SK-N-SH (cell line): ENCODE data around the gene UBE2Q1. TPM values are rescaled to one million over a fixed set of nuclear protein-coding genes. Genes with fewer than 3 reads are reported as not detected.

ENCODE experiments used
- CTCF ChIA-PET: fragments of 300-600, 350-600 bp; formaldehyde crosslinking; extraction: SDS; loops from one replicate; lab custom pipeline; 2021; lab: Yijun Ruan, JAX
- POLR2A ChIA-PET: fragments of 350-600 bp; sonication (Branson Sonifier 250); formaldehyde crosslinking; extraction: SDS; loops from one replicate; lab custom pipeline; 2020; ENCODE audit warnings: antibody characterized with exemption, inconsistent platforms; lab: Yijun Ruan, JAX
- DNase-seq: peaks from one replicate; pipeline ENCODE4 v3.0.0; 2012
- H2AFZ ChIP-seq: fragments of 200-600 bp; sonication (generic); 2 replicates; pipeline ENCODE4 v1.8.1; 2016; ENCODE audit warnings: antibody characterized with exemption, mild to moderate bottlenecking, low read depth
- H3F3A ChIP-seq: fragments of 200-600 bp; sonication (generic); replicated peaks from 2 replicates; pipeline ENCODE3; 2016; ENCODE audit warnings: antibody characterized with exemption, mild to moderate bottlenecking; ENCODE audit not compliant: insufficient read depth
- H3K27ac ChIP-seq, 2 experiments: fragments of 200-500 bp in 1 of 2; fragments of 200-600 bp in 1 of 2; sonication (Bioruptor generic) in 1 of 2; sonication (generic), shearing (Covaris generic) in 1 of 2; 2 replicates each; pipeline versions ENCODE4 v1.5.1 to v1.6.1; 2014 to 2016; ENCODE audit warnings: low read depth in 2 of 2, inconsistent platforms in 1 of 2, low read length in 1 of 2, mild to moderate bottlenecking in 1 of 2, mixed read lengths in 1 of 2
- H3K27me3 ChIP-seq: fragments of 200-600 bp; sonication (generic), shearing (Covaris generic); 2 replicates; pipeline ENCODE4 v1.6.1; 2016; ENCODE audit warnings: mixed run types; ENCODE audit not compliant: insufficient read depth
- H3K36me3 ChIP-seq, 2 experiments: fragments of 200-500 bp in 1 of 2; fragments of 200-600 bp in 1 of 2; sonication (Bioruptor generic) in 1 of 2; sonication (generic) in 1 of 2; replicated peaks in 1 of 2; 2 replicates each; pipeline versions ENCODE3 to v1.5.1; 2014 to 2016; ENCODE audit warnings: low read length in 1 of 2, mild to moderate bottlenecking in 1 of 2; ENCODE audit not compliant: insufficient read depth in 2 of 2, control insufficient read depth in 1 of 2
- H3K4me1 ChIP-seq, 2 experiments: fragments of 200-500 bp in 1 of 2; fragments of 200-600 bp in 1 of 2; sonication (Bioruptor generic) in 1 of 2; sonication (generic), shearing (Covaris generic) in 1 of 2; 2 replicates each; pipeline versions ENCODE4 v1.5.1 to v1.6.1; 2014 to 2016; ENCODE audit warnings: low read depth in 1 of 2, low read length in 1 of 2, mixed run types in 1 of 2; ENCODE audit not compliant: insufficient read depth in 2 of 2, control insufficient read depth in 1 of 2
- H3K4me2 ChIP-seq: fragments of 200-600 bp; sonication (generic), shearing (Covaris generic); 2 replicates; pipeline ENCODE4 v1.6.1; 2017; ENCODE audit warnings: mixed run types
- H3K4me3 ChIP-seq, 2 experiments: fragments of 200-500 bp in 1 of 2; fragments of 200-600 bp in 1 of 2; sonication (Bioruptor generic) in 1 of 2; sonication (generic), shearing (Covaris generic) in 1 of 2; 2 replicates each; pipeline versions ENCODE4 v1.5.1 to v1.8.1; 2014 to 2016; ENCODE audit warnings: low read depth in 2 of 2, inconsistent platforms in 1 of 2, low read length in 1 of 2, mild to moderate bottlenecking in 1 of 2, mixed read lengths in 1 of 2, moderate library complexity in 1 of 2
- H3K79me2 ChIP-seq: fragments of 200-600 bp; sonication (generic); 2 replicates; pipeline ENCODE4 v1.8.1; 2017; ENCODE audit warnings: mild to moderate bottlenecking; ENCODE audit not compliant: insufficient read depth
- H3K9ac ChIP-seq: fragments of 200-600 bp; sonication (generic); 2 replicates; pipeline ENCODE4 v1.6.1; 2017; ENCODE audit warnings: mixed run types
- H3K9me2 ChIP-seq: fragments of 200-600 bp; sonication (generic); 2 replicates; pipeline ENCODE4 v1.6.1; 2017; ENCODE audit warnings: mixed run types
- H3K9me3 ChIP-seq: fragments of 200-600 bp; sonication (generic); 2 replicates; pipeline ENCODE4 v1.6.1; 2017; ENCODE audit warnings: mixed run types, mild to moderate bottlenecking, moderate library complexity
- H4K20me1 ChIP-seq: fragments of 200-600 bp; sonication (generic); 2 replicates; pipeline ENCODE4 v1.6.1; 2017; ENCODE audit warnings: mild to moderate bottlenecking, mixed run types; ENCODE audit not compliant: insufficient read depth
- CHD2 ChIP-seq: fragments of 150-350 bp; IDR thresholded peaks from 2 replicates; pipeline ENCODE4 v1.6.1; 2018; ENCODE audit warnings: low read length; ENCODE audit not compliant: partially characterized antibody
- EP300 ChIP-seq, 2 experiments: IDR thresholded peaks; 2 replicates each; pipeline versions ENCODE4 v1.4.0 to v1.6.1; 2012; ENCODE audit warnings: borderline replicate concordance in 1 of 2, low read depth in 1 of 2, low read length in 1 of 2
- FOSL2 ChIP-seq: IDR thresholded peaks from 2 replicates; pipeline ENCODE4 v1.4.0; 2012; ENCODE audit warnings: low read depth, mild to moderate bottlenecking, moderate library complexity, borderline replicate concordance
- GABPA ChIP-seq: IDR thresholded peaks from 2 replicates; pipeline ENCODE4 v1.4.0; 2012; ENCODE audit warnings: low read depth, mild to moderate bottlenecking
- GATA2 ChIP-seq: sonication (generic); formaldehyde crosslinking; IDR thresholded peaks from 2 replicates; pipeline ENCODE4 v1.5.0; 2020; ENCODE audit warnings: mild to moderate bottlenecking, missing genetic modification reagents
- JUND ChIP-seq: IDR thresholded peaks from 2 replicates; pipeline ENCODE4 v1.4.0; 2012
- MAX ChIP-seq: IDR thresholded peaks from 2 replicates; pipeline ENCODE4 v1.4.0; 2012; ENCODE audit warnings: low read depth
- PBX3 ChIP-seq: IDR thresholded peaks from 2 replicates; pipeline ENCODE4; 2012
- RAD21 ChIP-seq: IDR thresholded peaks from 2 replicates; pipeline ENCODE4 v1.6.1; 2012; ENCODE audit warnings: mild to moderate bottlenecking, low read length
- RCOR1 ChIP-seq: fragments of 150-350 bp; IDR thresholded peaks from 2 replicates; pipeline ENCODE4 v1.6.1; 2017; ENCODE audit warnings: antibody characterized with exemption, low read length
- RFX5 ChIP-seq: IDR thresholded peaks from 2 replicates; pipeline ENCODE4 v1.6.1; 2012; ENCODE audit warnings: mild to moderate bottlenecking, improper control_type of control experiment, low read length
- SIN3A ChIP-seq: IDR thresholded peaks from 2 replicates; pipeline ENCODE4 v1.6.1; 2012; ENCODE audit warnings: low read depth, mild to moderate bottlenecking, low read length, moderate library complexity, borderline replicate concordance
- ZBTB33 ChIP-seq: IDR thresholded peaks from 2 replicates; pipeline ENCODE4 v1.4.0; 2012; ENCODE audit warnings: low read depth, borderline replicate concordance
- WGBS: methylation state at CpG from one replicate; pipeline ENCODE4 v1.1.6; 2017; ENCODE audit warnings: low lambda C conversion rate; 5-methylcytosine and 5-hydroxymethylcytosine counted together
- polyA plus RNA-seq, 3 experiments: library from polyadenylated mRNA; depleted of rRNA; stranded (reverse); fragments of >200 nt; gene quantifications; 2 replicates each; pipeline ENCODE4 v1.2.3, GENCODE V29; 2012
- TF ChIP-seq, protein P1 (sequence below): fragments of 150-350 bp; IDR thresholded peaks from 2 replicates; pipeline ENCODE4 v1.6.1; 2016; ENCODE audit warnings: mild to moderate bottlenecking, low read depth, low read length

UBE2Q1 gene
- polyA plus RNA-seq, 1 of the 3 experiments (the other 2 are of a cell fraction), result 12.5 TPM

- no peak for TF ChIP-seq GATA2 (CRISPR knock-in tag)
- TF ChIP-seq, protein P1, sequence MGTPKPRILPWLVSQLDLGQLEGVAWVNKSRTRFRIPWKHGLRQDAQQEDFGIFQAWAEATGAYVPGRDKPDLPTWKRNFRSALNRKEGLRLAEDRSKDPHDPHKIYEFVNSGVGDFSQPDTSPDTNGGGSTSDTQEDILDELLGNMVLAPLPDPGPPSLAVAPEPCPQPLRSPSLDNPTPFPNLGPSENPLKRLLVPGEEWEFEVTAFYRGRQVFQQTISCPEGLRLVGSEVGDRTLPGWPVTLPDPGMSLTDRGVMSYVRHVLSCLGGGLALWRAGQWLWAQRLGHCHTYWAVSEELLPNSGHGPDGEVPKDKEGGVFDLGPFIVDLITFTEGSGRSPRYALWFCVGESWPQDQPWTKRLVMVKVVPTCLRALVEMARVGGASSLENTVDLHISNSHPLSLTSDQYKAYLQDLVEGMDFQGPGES, result no peak
- no peak for TF ChIP-seq RAD21
- no peak for TF ChIP-seq ZBTB33
These were observed 13.5 kb upstream of the UBE2Q1 start (continued) for GRCh38 chr1:154571964-154572288.

DNA sequence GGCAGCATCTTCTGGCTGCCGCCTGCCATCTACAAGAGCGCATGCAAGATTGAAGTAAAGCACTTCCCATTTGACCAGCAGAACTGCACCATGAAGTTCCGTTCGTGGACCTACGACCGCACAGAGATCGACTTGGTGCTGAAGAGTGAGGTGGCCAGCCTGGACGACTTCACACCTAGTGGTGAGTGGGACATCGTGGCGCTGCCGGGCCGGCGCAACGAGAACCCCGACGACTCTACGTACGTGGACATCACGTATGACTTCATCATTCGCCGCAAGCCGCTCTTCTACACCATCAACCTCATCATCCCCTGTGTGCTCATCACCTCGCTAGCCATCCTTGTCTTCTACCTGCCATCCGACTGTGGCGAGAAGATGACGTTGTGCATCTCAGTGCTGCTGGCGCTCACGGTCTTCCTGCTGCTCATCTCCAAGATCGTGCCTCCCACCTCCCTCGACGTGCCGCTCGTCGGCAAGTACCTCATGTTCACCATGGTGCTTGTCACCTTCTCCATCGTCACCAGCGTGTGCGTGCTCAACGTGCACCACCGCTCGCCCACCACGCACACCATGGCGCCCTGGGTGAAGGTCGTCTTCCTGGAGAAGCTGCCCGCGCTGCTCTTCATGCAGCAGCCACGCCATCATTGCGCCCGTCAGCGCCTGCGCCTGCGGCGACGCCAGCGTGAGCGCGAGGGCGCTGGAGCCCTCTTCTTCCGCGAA, 12.9 kb upstream of the UBE2Q1 start:
- CTCF ChIA-PET, result interaction anchor here (1.1 kb wide), 1 partner anchor 24 kb away, joined by 3 read pairs; no protein-coding TSS in a partner anchor
- Histone ChIP-seq H3K4me2 (no peak overlapping the region), H3K4me1 (peaks cover 0 to 35% of the 10 kb centered on the region in 2 experiments; a peak in 2 of 4 replicates), H3K79me2 (no peaks in the 10 kb centered on the region), H3K27me3 (no peaks in the 10 kb centered on the region; the same call in 1 of the 2 replicates), H3K4me3 (no peak overlapping the region), H2AFZ (no peak overlapping the region), H3K36me3 (no peaks in the 10 kb centered on the region), H3F3A (no peaks in the 10 kb centered on the region), H4K20me1 (no peaks in the 10 kb centered on the region), H3K9me2 (no peaks in the 10 kb centered on the region), H3K9ac (no peak overlapping the region)
- 93% methylated on average over 59 of the region's 59 CpGs for WGBS
- DNase-seq, result no peak
- POLR2A ChIA-PET, result no interaction called here
- TF ChIP-seq SIN3A (no peak), RCOR1 (no peak), GABPA (no peak), PBX3 (no peak), FOSL2 (no peak), CHD2 (no peak), ZBTB33 (no peak), MAX (no peak), JUND (no peak), RFX5 (no peak), EP300 (IDR thresholded peaks at IDR 0.05; ENCODE audit: borderline replicate concordance in 1 of 2, low read depth in 1 of 2, low read length in 1 of 2) (no peak)
- TF ChIP-seq, all 33 proteins: peak for 0
- no peak overlapping the region for H3K27ac ChIP-seq
- no peaks in the 10 kb centered on the region for H3K9me3 ChIP-seq
